HepG2 (cell line): ENCODE measurements around the gene FAM47A. TPM values are rescaled to one million over a fixed set of nuclear protein-coding genes. Genes with fewer than 3 reads are reported as not detected.

ENCODE experiments used
- ATAC-seq: fragments of 200-7000 bp; cut with Tn5 transposase; 3 replicates; pipeline ENCODE4 v1.9.1; 2020; ENCODE audit warnings: mild to moderate bottlenecking, moderate library complexity
- BruUV-seq: library from RNA; stranded (reverse); fragments of 400-500 nt; replicated peaks from 2 replicates; lab custom pipeline; 2021; lab: Mats Ljungman, UMichigan
- CTCF ChIA-PET: fragments of 300-600 bp; formaldehyde crosslinking; extraction: SDS; loops from one replicate; lab custom pipeline; 2021; ENCODE audit warnings: low total read pairs, inconsistent platforms, low intra/inter-chr PET ratio; lab: Yijun Ruan, JAX
- POLR2A ChIA-PET: fragments of 350-600 bp; sonication (Branson Sonifier 250); formaldehyde crosslinking; loops from one replicate; lab custom pipeline; 2020; ENCODE audit warnings: antibody characterized with exemption, inconsistent platforms; lab: Yijun Ruan, JAX
- DNase-seq: peaks from one replicate; pipeline ENCODE4 v3.0.0-alpha.2; 2015; ENCODE audit warnings: low spot score
- FAIRE-seq: peaks from 3 replicates; lab custom pipeline; 2011; peaks lifted over from hg19 to GRCh38; lab: Jason Lieb, UNC
- H2AFZ ChIP-seq: one replicate; pipeline ENCODE4 v1.6.1; 2011; ENCODE audit warnings: low read length, inconsistent platforms
- H3K27ac ChIP-seq: fragments of 300-600 bp; 3 replicates; pipeline ENCODE4 v1.8.0; 2011; ENCODE audit warnings: mixed run types, mild to moderate bottlenecking, mixed read lengths, low read length, inconsistent platforms; ENCODE audit not compliant: insufficient read depth; ENCODE audit errors: extremely low read length
- H3K27me3 ChIP-seq, 2 experiments: fragments of 200-600 bp in 1 of 2; 2 replicates in 1 of 2; 3 replicates in 1 of 2; pipeline versions ENCODE4 v1.6.0 to v1.8.0; 2011; ENCODE audit warnings: low read length in 2 of 2, mild to moderate bottlenecking in 2 of 2, moderate library complexity in 2 of 2, inconsistent platforms in 1 of 2; ENCODE audit not compliant: insufficient read depth in 2 of 2, control insufficient read depth in 1 of 2
- H3K36me3 ChIP-seq, 2 experiments: fragments of 200-600 bp in 1 of 2; replicated peaks in 1 of 2; 2 replicates in 1 of 2; 3 replicates in 1 of 2; pipeline versions ENCODE4 v1.5.1 to v1.8.0; 2011; ENCODE audit warnings: low read length in 2 of 2, inconsistent platforms in 1 of 2; ENCODE audit not compliant: insufficient read depth in 2 of 2, control insufficient read depth in 1 of 2
- H3K4me1 ChIP-seq: 2 replicates; pipeline ENCODE4 v1.5.1; 2012; ENCODE audit warnings: low read length, inconsistent platforms; ENCODE audit not compliant: insufficient read depth
- H3K4me2 ChIP-seq: 2 replicates; pipeline ENCODE4 v1.6.0; 2011; ENCODE audit warnings: low read depth, low read length, inconsistent platforms
- H3K4me3 ChIP-seq, 3 experiments: fragments of 200-600 bp in 1 of 3; sonication (generic), shearing (Covaris generic) in 1 of 3; replicated peaks in 1 of 3; 2 replicates each; pipeline ENCODE4 v1.5.1; 2011 to 2016; ENCODE audit warnings: low read length in 3 of 3, inconsistent platforms in 2 of 3, low read depth in 2 of 3, mild to moderate bottlenecking in 2 of 3, control low read depth in 1 of 3, mixed read lengths in 1 of 3; ENCODE audit not compliant: insufficient read depth in 1 of 3
- H3K79me2 ChIP-seq: one replicate; pipeline ENCODE4 v1.6.1; 2011; ENCODE audit warnings: low read length, inconsistent platforms; ENCODE audit not compliant: insufficient read depth
- H3K9ac ChIP-seq: 2 replicates; pipeline ENCODE4 v1.6.0; 2011; ENCODE audit warnings: mild to moderate bottlenecking, low read depth, low read length, inconsistent platforms; ENCODE audit not compliant: insufficient read depth
- H3K9me3 ChIP-seq: 2 replicates; pipeline ENCODE4 v1.5.1; 2012; ENCODE audit warnings: mild to moderate bottlenecking, low read length
- H4K20me1 ChIP-seq: 2 replicates; pipeline ENCODE4 v1.6.0; 2011; ENCODE audit warnings: inconsistent platforms, mild to moderate bottlenecking, low read length, moderate library complexity; ENCODE audit not compliant: insufficient read depth
- CHD4 ChIP-seq: fragments of 200-600 bp; sonication (generic); IDR thresholded peaks from 2 replicates; pipeline ENCODE4 v1.7.0; 2017; ENCODE audit warnings: mild to moderate bottlenecking, low read length, borderline replicate concordance
- FOXO1 ChIP-seq: sonication (generic); formaldehyde crosslinking; IDR thresholded peaks from 2 replicates; pipeline ENCODE4 v1.4.0; 2020; ENCODE audit warnings: missing genetic modification reagents
- GABPA ChIP-seq, 2 experiments: IDR thresholded peaks; 2 replicates each; pipeline ENCODE4 v1.6.1; 2011 to 2016; ENCODE audit warnings: low read depth in 2 of 2, low read length in 1 of 2, missing biosample characterization in 1 of 2, missing genetic modification characterization in 1 of 2
- GATA4 ChIP-seq: sonication (generic); IDR thresholded peaks from 2 replicates; pipeline ENCODE4 v1.6.1; 2016; ENCODE audit warnings: antibody characterized with exemption, low read depth, borderline replicate concordance
- MXI1 ChIP-seq: IDR thresholded peaks from 3 replicates; pipeline ENCODE4 v1.6.1; 2012; ENCODE audit warnings: low read depth, low read length, inconsistent platforms, borderline replicate concordance
- NKX3-1 ChIP-seq: sonication (generic); formaldehyde crosslinking; IDR thresholded peaks from 2 replicates; pipeline ENCODE4 v1.5.0; 2020; ENCODE audit warnings: missing genetic modification reagents
- ONECUT2 ChIP-seq: sonication (generic); formaldehyde crosslinking; IDR thresholded peaks from 2 replicates; pipeline ENCODE4 v1.4.0; 2020; ENCODE audit warnings: missing genetic modification reagents
- SNAPC2 ChIP-seq: sonication (generic); formaldehyde crosslinking; IDR thresholded peaks from 2 replicates; pipeline ENCODE4 v1.8.1; 2022; ENCODE audit warnings: mild to moderate bottlenecking, missing genetic modification reagents
- SRSF9 ChIP-seq: fragments of 200-400 bp; formaldehyde crosslinking; IDR thresholded peaks from 2 replicates; pipeline ENCODE4 v1.6.1; 2018; ENCODE audit warnings: borderline replicate concordance, mild to moderate bottlenecking, low read depth, low read length; ENCODE audit not compliant: insufficient read depth, poor library complexity, severe bottlenecking
- WIZ ChIP-seq: sonication (generic); formaldehyde crosslinking; IDR thresholded peaks from 2 replicates; pipeline ENCODE4 v1.5.1; 2020; ENCODE audit warnings: mild to moderate bottlenecking, missing genetic modification reagents
- ZFYVE20 ChIP-seq: sonication (generic); formaldehyde crosslinking; IDR thresholded peaks from 2 replicates; pipeline ENCODE4 v1.8.0; 2023; ENCODE audit warnings: low read depth, mild to moderate bottlenecking, moderate library complexity, missing genetic modification reagents, borderline replicate concordance
- ZNF430 ChIP-seq: sonication (generic); formaldehyde crosslinking; IDR thresholded peaks from 2 replicates; pipeline ENCODE4 v1.9.0; 2021; ENCODE audit warnings: mild to moderate bottlenecking, missing genetic modification reagents
- ZNF569 ChIP-seq: sonication (generic); formaldehyde crosslinking; IDR thresholded peaks from 2 replicates; pipeline ENCODE4 v1.5.0; 2020; ENCODE audit warnings: mild to moderate bottlenecking, missing genetic modification reagents, moderate library complexity, borderline replicate concordance
- ZNF574 ChIP-seq: sonication (generic); formaldehyde crosslinking; IDR thresholded peaks from 2 replicates; pipeline ENCODE4 v1.4.0; 2020; ENCODE audit warnings: missing genetic modification reagents
- WGBS: methylation state at CpG from one replicate; pipeline ENCODE4 v1.1.6; 2017; ENCODE audit warnings: low lambda C conversion rate; 5-methylcytosine and 5-hydroxymethylcytosine counted together
- in situ Hi-C: cut with HindIII; loops from 2 replicates; pipeline ENCODE4 v1.10.0; 2017; ENCODE audit warnings: low pct_unique_long_range_greater_than_20kb; ENCODE audit not compliant: extremely low pct_ligation_motif_present
- intact Hi-C: fragments of 100-400 bp; cut with micrococcal nuclease; formaldehyde crosslinking; loops from one replicate; pipeline ENCODE4 v1.10.0; 2022; ENCODE audit not compliant: unreplicated experiment
- polyA plus RNA-seq, 8 experiments: library from polyadenylated mRNA; depleted of rRNA in 3 of 8; stranded (reverse) in 7 of 8; unstranded in 1 of 8; fragments of >200 nt; fragmentation: Illumina TruSeq in 4 of 8; extraction: Trizol in 4 of 8; gene quantifications; 2 replicates each; pipeline versions ENCODE4 v1.2.1 to v1.2.3, GENCODE V29; 2011 to 2016; ENCODE audit warnings: low read depth in 4 of 8, missing spikeins in 1 of 8, mixed read lengths in 1 of 8; ENCODE audit not compliant: insufficient read depth in 1 of 8
- total RNA-seq, 5 experiments: library from RNA; depleted of rRNA; stranded (reverse); fragments of >200 nt; fragmentation: Illumina TruSeq; extraction: Trizol; gene quantifications; 2 replicates each; pipeline ENCODE4 v1.2.3, GENCODE V29; 2016; ENCODE audit warnings: low read depth in 1 of 5
- TF ChIP-seq, protein P1 (sequence below): IDR thresholded peaks from 2 replicates; pipeline ENCODE4 v1.6.1; 2018; ENCODE audit warnings: missing genetic modification reagents
- TF ChIP-seq, protein P2 (sequence below): sonication (generic); formaldehyde crosslinking; conservative IDR thresholded peaks from 2 replicates; pipeline ENCODE4 v1.8.1; 2023; ENCODE audit warnings: missing genetic modification reagents

Gene FAM47A
- total and polyA plus RNA-seq, 2 of the 13 experiments (the other 11 are each of a cell fraction or from before 2014, with no cell fraction given), result not detected

- no peak for TF ChIP-seq GABPA (IDR thresholded peaks at IDR 0.05; ENCODE audit: low read depth, low read length)
- TF ChIP-seq GABPA (CRISPR knock-in tag; IDR thresholded peaks at IDR 0.05; ENCODE audit: low read depth), result no peak
- no peak for TF ChIP-seq FOXO1
- TF ChIP-seq CHD4, result no peak
- no peak for TF ChIP-seq SRSF9
- no peak for TF ChIP-seq WIZ
- TF ChIP-seq MXI1, result no peak
These were observed at the start of gene FAM47A (continued) for GRCh38 chrX:34132028-34132427.

- H3K4me1 ChIP-seq, result no peaks in the 10 kb centered on the region
- 0% methylated on average over 4 of the region's 9 CpGs for WGBS
- no peak for FAIRE-seq
- H2AFZ ChIP-seq, result no peak overlapping the region
- H3K79me2 ChIP-seq, result no peaks in the 10 kb centered on the region
- intact Hi-C loops (no loop called here), in situ Hi-C loops (no loop called here)
- H3K27ac ChIP-seq, result no peak overlapping the region
- no peak for TF ChIP-seq SNAPC2 (CRISPR knock-in tag)
- TF ChIP-seq NKX3-1 (CRISPR knock-in tag), result no peak
- TF ChIP-seq ONECUT2 (CRISPR knock-in tag), result no peak
- TF ChIP-seq, protein P1, sequence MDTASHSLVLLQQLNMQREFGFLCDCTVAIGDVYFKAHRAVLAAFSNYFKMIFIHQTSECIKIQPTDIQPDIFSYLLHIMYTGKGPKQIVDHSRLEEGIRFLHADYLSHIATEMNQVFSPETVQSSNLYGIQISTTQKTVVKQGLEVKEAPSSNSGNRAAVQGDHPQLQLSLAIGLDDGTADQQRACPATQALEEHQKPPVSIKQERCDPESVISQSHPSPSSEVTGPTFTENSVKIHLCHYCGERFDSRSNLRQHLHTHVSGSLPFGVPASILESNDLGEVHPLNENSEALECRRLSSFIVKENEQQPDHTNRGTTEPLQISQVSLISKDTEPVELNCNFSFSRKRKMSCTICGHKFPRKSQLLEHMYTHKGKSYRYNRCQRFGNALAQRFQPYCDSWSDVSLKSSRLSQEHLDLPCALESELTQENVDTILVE (CRISPR knock-in tag), result no peak
- no peak for TF ChIP-seq ZFYVE20
- TF ChIP-seq ZNF569 (CRISPR knock-in tag), result no peak
- TF ChIP-seq, protein P2, sequence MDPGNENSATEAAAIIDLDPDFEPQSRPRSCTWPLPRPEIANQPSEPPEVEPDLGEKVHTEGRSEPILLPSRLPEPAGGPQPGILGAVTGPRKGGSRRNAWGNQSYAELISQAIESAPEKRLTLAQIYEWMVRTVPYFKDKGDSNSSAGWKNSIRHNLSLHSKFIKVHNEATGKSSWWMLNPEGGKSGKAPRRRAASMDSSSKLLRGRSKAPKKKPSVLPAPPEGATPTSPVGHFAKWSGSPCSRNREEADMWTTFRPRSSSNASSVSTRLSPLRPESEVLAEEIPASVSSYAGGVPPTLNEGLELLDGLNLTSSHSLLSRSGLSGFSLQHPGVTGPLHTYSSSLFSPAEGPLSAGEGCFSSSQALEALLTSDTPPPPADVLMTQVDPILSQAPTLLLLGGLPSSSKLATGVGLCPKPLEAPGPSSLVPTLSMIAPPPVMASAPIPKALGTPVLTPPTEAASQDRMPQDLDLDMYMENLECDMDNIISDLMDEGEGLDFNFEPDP (CRISPR knock-in tag), result no peak
- no peak for TF ChIP-seq GATA4
- no peak for TF ChIP-seq ZNF430 (CRISPR knock-in tag)
- TF ChIP-seq ZNF574 (CRISPR knock-in tag), result no peak
- no peak overlapping the region for H3K4me2 ChIP-seq
- no peaks in the 10 kb centered on the region for H3K9me3 ChIP-seq
- no peak overlapping the region for H3K4me3 ChIP-seq
- H3K36me3 ChIP-seq, result no peaks in the 10 kb centered on the region
- H4K20me1 ChIP-seq, result no peaks in the 10 kb centered on the region
- ATAC-seq, result no peak
- CTCF ChIA-PET, result no interaction called here
- H3K9ac ChIP-seq, result no peak overlapping the region
- POLR2A ChIA-PET, result no interaction called here
- no TSS peak for BruUV-seq
- no peak for DNase-seq
- H3K27me3 ChIP-seq, result no peaks in the 10 kb centered on the region
These were observed 15.2 kb upstream of the FAM47A start for GRCh38 chrX:34147345-34147744.
